ENCODE data around the gene CSGALNACT2.
"Not testable (repeated sequence)": the region's sequence is repeated elsewhere in the genome, so short reads cannot be mapped to it uniquely, and the experiment has no call there.

Gene CSGALNACT2

GRCh38 chr10:43218206-43218950 is 80.1 kb downstream of the CSGALNACT2 start:
- DNase-seq = no peak

GRCh38 chr10:43218951-43219837 is 80.9 kb downstream of the CSGALNACT2 start:
- no peak for DNase-seq

- no peak for DNase-seq
Observed at GRCh38 chr10:43219848-43220247, 81.6 kb downstream of the CSGALNACT2 start.

- DNase-seq = not testable (repeated sequence)
Observed at GRCh38 chr10:43220251-43220650, 82.0 kb downstream of the CSGALNACT2 start.

GRCh38 chr10:43220657-43221418 is 82.6 kb downstream of the CSGALNACT2 start:
- DNase-seq = peak; percentile 4

- peak; percentile 18 for DNase-seq
Observed at GRCh38 chr10:43221419-43222209, 83.4 kb downstream of the CSGALNACT2 start.

- no peak for DNase-seq
Observed at GRCh38 chr10:43222210-43222720, 84.0 kb downstream of the CSGALNACT2 start.

- DNase-seq = no peak
Observed at GRCh38 chr10:43223056-43223455, 84.8 kb downstream of the CSGALNACT2 start.

GRCh38 chr10:43224321-43224720 is 86.1 kb downstream of the CSGALNACT2 start:
- DNase-seq = no peak

- no peak for DNase-seq
Observed at GRCh38 chr10:43225004-43225786, 87.0 kb downstream of the CSGALNACT2 start.

GRCh38 chr10:43225787-43226153 is 87.5 kb downstream of the CSGALNACT2 start:
- peak; percentile 28 for DNase-seq

GRCh38 chr10:43226441-43226840 is 88.2 kb downstream of the CSGALNACT2 start:
- DNase-seq = peak; percentile 2

- peak; percentile 9 for DNase-seq
Observed at GRCh38 chr10:43226851-43227845, 88.9 kb downstream of the CSGALNACT2 start.

- DNase-seq = peak; percentile 12
Observed at GRCh38 chr10:43227911-43228782, 89.9 kb downstream of the CSGALNACT2 start.

- no peak for DNase-seq
Observed at GRCh38 chr10:43228783-43229207, 90.5 kb downstream of the CSGALNACT2 start.

- DNase-seq = peak; percentile 44
Observed at GRCh38 chr10:43229208-43230061, 91.2 kb downstream of the CSGALNACT2 start.

- peak; percentile 15 for DNase-seq
Observed at GRCh38 chr10:43230101-43230908, 92.1 kb downstream of the CSGALNACT2 start.

All from activated T-cell treated with anti-CD3 and anti-CD28 coated beads, Interleukin-2, amount 50 U/mL, for 1 hour (primary cell).